Loucy (cell line): ENCODE results near the gene SNX25.

Source experiments
- H2AFZ ChIP-seq: fragments of 200-600 bp; sonication (generic); 2 replicates; pipeline ENCODE4 v1.6.0; 2016; ENCODE audit warnings: antibody characterized with exemption, mild to moderate bottlenecking, low read length, moderate library complexity
- H3F3A ChIP-seq: fragments of 200-600 bp; 2 replicates; pipeline ENCODE4 v1.6.0; 2016; ENCODE audit warnings: antibody characterized with exemption, low read depth, mild to moderate bottlenecking
- H3K27me3 ChIP-seq: fragments of 200-600 bp; sonication (generic); 2 replicates; pipeline ENCODE4 v1.6.1; 2014; ENCODE audit warnings: low read length, mild to moderate bottlenecking; ENCODE audit not compliant: insufficient read depth, poor library complexity, severe bottlenecking
- H3K36me3 ChIP-seq: fragments of 200-600 bp; sonication (generic); 2 replicates; pipeline ENCODE4 v1.6.1; 2016; ENCODE audit warnings: low read length; ENCODE audit not compliant: insufficient read depth
- H3K4me1 ChIP-seq: fragments of 200-600 bp; sonication (generic); 2 replicates; pipeline ENCODE4 v1.5.1; 2014; ENCODE audit warnings: low read length, mild to moderate bottlenecking; ENCODE audit not compliant: insufficient read depth, poor library complexity, severe bottlenecking
- H3K4me2 ChIP-seq: fragments of 200-600 bp; sonication (generic); 2 replicates; pipeline ENCODE4 v1.6.0; 2014; ENCODE audit warnings: antibody characterized with exemption, low read length, low read depth, mild to moderate bottlenecking; ENCODE audit not compliant: poor library complexity, severe bottlenecking
- H3K4me3 ChIP-seq: fragments of 200-600 bp; sonication (generic); 2 replicates; pipeline ENCODE4 v1.5.1; 2014; ENCODE audit warnings: low read length, mild to moderate bottlenecking, mixed read lengths; ENCODE audit not compliant: poor library complexity, severe bottlenecking
- H3K79me2 ChIP-seq: fragments of 200-600 bp; sonication (generic); 2 replicates; pipeline ENCODE4 v1.6.1; 2014; ENCODE audit warnings: low read length; ENCODE audit not compliant: insufficient read depth
- H3K9ac ChIP-seq: fragments of 200-600 bp; sonication (generic); 2 replicates; pipeline ENCODE4 v1.6.0; 2014; ENCODE audit warnings: mild to moderate bottlenecking, low read depth, low read length, moderate library complexity; ENCODE audit not compliant: poor library complexity, severe bottlenecking
- H3K9me2 ChIP-seq: fragments of 200-600 bp; sonication (generic); replicated peaks from 2 replicates; pipeline ENCODE4 v1.6.1; 2016; ENCODE audit warnings: low read depth, low read length, mixed read lengths
- H3K9me3 ChIP-seq: fragments of 200-600 bp; sonication (generic); 2 replicates; pipeline ENCODE4 v1.6.1; 2014; ENCODE audit warnings: mild to moderate bottlenecking, antibody characterized with exemption, low read length, low read depth; ENCODE audit not compliant: insufficient read depth
- H4K20me1 ChIP-seq: fragments of 200-600 bp; sonication (generic); 2 replicates; pipeline ENCODE4 v1.6.0; 2014; ENCODE audit warnings: antibody characterized with exemption, low read length, mild to moderate bottlenecking; ENCODE audit not compliant: insufficient read depth, poor library complexity, severe bottlenecking
- EZH2phosphoT487 ChIP-seq: fragments of 200-600 bp; IDR thresholded peaks from 2 replicates; pipeline ENCODE4 v1.6.1; 2018; ENCODE audit warnings: antibody characterized with exemption, mild to moderate bottlenecking, moderate library complexity, borderline replicate concordance
- TF ChIP-seq, protein P1 (sequence below): fragments of 200-600 bp; sonication (generic); conservative IDR thresholded peaks from 2 replicates; pipeline ENCODE4 v1.5.1; 2014; ENCODE audit warnings: mild to moderate bottlenecking, antibody characterized with exemption, low read length

Gene SNX25

GRCh38 chr4:185364886-185365285 lies 155.5 kb downstream of the SNX25 start:
- no peak overlapping the region for H2AFZ ChIP-seq
- H4K20me1 ChIP-seq = no peaks in the 10 kb centered on the region
- no peak overlapping the region for H3K9ac ChIP-seq
- H3K27me3 ChIP-seq = no peaks in the 10 kb centered on the region
- H3K4me2 ChIP-seq = no peak overlapping the region
- H3K9me2 ChIP-seq = no peaks in the 10 kb centered on the region
- H3K4me3 ChIP-seq = no peak overlapping the region
- H3F3A ChIP-seq = no peaks in the 10 kb centered on the region
- no peaks in the 10 kb centered on the region for H3K9me3 ChIP-seq
- no peaks in the 10 kb centered on the region for H3K4me1 ChIP-seq
- H3K36me3 ChIP-seq = no peaks in the 10 kb centered on the region
- TF ChIP-seq, protein P1, sequence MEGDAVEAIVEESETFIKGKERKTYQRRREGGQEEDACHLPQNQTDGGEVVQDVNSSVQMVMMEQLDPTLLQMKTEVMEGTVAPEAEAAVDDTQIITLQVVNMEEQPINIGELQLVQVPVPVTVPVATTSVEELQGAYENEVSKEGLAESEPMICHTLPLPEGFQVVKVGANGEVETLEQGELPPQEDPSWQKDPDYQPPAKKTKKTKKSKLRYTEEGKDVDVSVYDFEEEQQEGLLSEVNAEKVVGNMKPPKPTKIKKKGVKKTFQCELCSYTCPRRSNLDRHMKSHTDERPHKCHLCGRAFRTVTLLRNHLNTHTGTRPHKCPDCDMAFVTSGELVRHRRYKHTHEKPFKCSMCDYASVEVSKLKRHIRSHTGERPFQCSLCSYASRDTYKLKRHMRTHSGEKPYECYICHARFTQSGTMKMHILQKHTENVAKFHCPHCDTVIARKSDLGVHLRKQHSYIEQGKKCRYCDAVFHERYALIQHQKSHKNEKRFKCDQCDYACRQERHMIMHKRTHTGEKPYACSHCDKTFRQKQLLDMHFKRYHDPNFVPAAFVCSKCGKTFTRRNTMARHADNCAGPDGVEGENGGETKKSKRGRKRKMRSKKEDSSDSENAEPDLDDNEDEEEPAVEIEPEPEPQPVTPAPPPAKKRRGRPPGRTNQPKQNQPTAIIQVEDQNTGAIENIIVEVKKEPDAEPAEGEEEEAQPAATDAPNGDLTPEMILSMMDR = no peak
- no peak for TF ChIP-seq EZH2phosphoT487
- no peaks in the 10 kb centered on the region for H3K79me2 ChIP-seq

DNA sequence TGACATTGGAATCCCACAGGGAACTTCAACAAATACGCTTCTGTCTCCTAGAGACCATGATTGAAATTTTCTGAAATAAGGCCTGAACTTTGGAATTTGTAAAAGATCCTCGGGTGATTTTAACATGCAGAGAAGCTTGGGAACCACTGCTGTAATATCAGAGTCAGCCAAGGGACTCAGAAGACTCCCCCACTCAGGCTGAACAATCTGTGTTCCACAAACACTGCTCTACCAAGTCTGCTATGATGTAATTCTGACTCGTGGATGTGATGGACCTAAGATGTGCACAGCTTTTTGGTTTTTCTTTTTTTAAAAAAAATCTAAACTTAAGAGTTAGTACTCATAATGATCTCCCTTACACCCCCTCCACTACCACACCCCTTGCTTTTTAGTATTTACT lies 160.3 kb downstream of the SNX25 start:
- Histone ChIP-seq H2AFZ (no peak overlapping the region), H3K27me3 (no peaks in the 10 kb centered on the region), H3K4me2 (no peak overlapping the region), H3F3A (no peaks in the 10 kb centered on the region), H4K20me1 (no peaks in the 10 kb centered on the region), H3K9me2 (no peaks in the 10 kb centered on the region), H3K4me3 (no peak overlapping the region), H3K36me3 (no peaks in the 10 kb centered on the region), H3K79me2 (no peaks in the 10 kb centered on the region), H3K9ac (no peak overlapping the region), H3K9me3 (no peaks in the 10 kb centered on the region), H3K4me1 (no peaks in the 10 kb centered on the region)
- no peak for TF ChIP-seq EZH2phosphoT487

DNA sequence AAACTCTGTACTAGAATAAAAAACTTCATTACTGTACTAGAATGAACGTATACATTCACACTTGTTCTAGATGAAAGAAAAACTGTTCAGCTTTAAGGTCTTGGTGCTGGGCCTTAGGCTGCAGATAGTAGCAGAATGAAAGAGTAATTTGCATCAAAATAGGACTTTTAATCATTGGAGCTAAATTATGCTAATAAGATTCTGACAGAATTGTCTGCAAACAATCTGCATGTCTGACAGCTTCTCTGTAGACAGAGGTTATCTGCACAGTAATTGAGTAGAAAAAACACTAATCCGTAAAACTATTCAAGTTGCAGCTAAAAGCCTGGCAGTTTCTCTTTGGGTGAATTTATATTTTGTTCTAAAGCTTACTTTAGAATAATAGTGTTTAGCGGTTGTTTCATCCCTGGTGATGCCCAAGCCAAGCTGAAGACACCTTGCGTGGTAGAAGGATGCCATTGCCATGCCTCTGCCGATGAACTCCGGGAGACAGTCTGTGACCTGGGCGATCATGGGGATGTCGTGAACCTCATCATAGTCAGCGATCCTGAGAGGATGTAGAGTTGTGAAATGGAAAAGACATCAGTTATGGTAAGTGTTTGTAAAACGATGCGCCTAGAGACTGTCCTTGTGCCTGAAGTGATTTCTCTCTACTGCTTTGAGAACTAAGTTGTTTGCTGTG lies 161.0 kb downstream of the SNX25 start:
- Histone ChIP-seq H4K20me1 (no peaks in the 10 kb centered on the region), H3K4me3 (no peak overlapping the region), H3K9me2 (no peaks in the 10 kb centered on the region), H3K9ac (no peak overlapping the region), H2AFZ (no peak overlapping the region), H3K4me2 (no peak overlapping the region), H3K4me1 (no peaks in the 10 kb centered on the region), H3K79me2 (no peaks in the 10 kb centered on the region), H3K9me3 (no peaks in the 10 kb centered on the region), H3K36me3 (no peaks in the 10 kb centered on the region), H3K27me3 (no peaks in the 10 kb centered on the region), H3F3A (no peaks in the 10 kb centered on the region)
- no peak for TF ChIP-seq EZH2phosphoT487
- TF ChIP-seq, protein P1 = no peak

GRCh38 chr4:185371702-185372101 lies 162.3 kb downstream of the SNX25 start:
- Histone ChIP-seq H3K4me1 (no peaks in the 10 kb centered on the region), H3K36me3 (no peaks in the 10 kb centered on the region), H3K9me3 (no peaks in the 10 kb centered on the region), H3K27me3 (no peaks in the 10 kb centered on the region), H3F3A (no peaks in the 10 kb centered on the region), H3K79me2 (no peaks in the 10 kb centered on the region), H2AFZ (no peak overlapping the region), H3K9ac (no peak overlapping the region), H4K20me1 (no peaks in the 10 kb centered on the region), H3K4me2 (no peak overlapping the region), H3K4me3 (no peak overlapping the region), H3K9me2 (no peaks in the 10 kb centered on the region)
- TF ChIP-seq, protein P1 = no peak
- TF ChIP-seq EZH2phosphoT487 = no peak
